Naive thymus-derived CD8-positive, alpha-beta T cell (primary cell): ENCODE results near the gene PSMD5. TPM values are rescaled to one million over a fixed set of nuclear protein-coding genes. Genes with fewer than 3 reads are reported as not detected.

ENCODE experiments used
- ATAC-seq, 2 donors: fragments of 150-1000 bp; cut with Tn5 transposase in 1 of 2; sonication (Bioruptor Pico), chemical (Tn5 transposase) in 1 of 2; 1 replicate in 1 of 2; 2 replicates in 1 of 2; pipeline ENCODE4 v1.10.0; 2021; ENCODE audit warnings: mild to moderate bottlenecking in 2 of 2, moderate library complexity in 2 of 2
- POLR2A ChIA-PET: fragments of 350-600 bp; sonication (Branson Sonifier 250); formaldehyde crosslinking; loops from one replicate; lab custom pipeline; 2021; ENCODE audit warnings: antibody characterized with exemption; lab: Charles Lee
- DNase-seq, 10 donors: peaks; one replicate each; pipeline versions ENCODE4 v3.0.0 to v3.0.0-alpha.2; 2020 to 2022
- H3K27ac Mint-ChIP-seq, 10 donors: one replicate each; pipeline ENCODE4 v1.8.0; 2020 to 2022; ENCODE audit warnings: mild to moderate bottlenecking in 10 of 10, mixed read lengths in 10 of 10, moderate library complexity in 4 of 10, inconsistent platforms in 1 of 10
- H3K27me3 Mint-ChIP-seq, 5 donors: one replicate each; pipeline ENCODE4 v1.8.0; 2021 to 2022; ENCODE audit warnings: mixed read lengths in 5 of 5
- H3K36me3 Mint-ChIP-seq, 3 donors: one replicate each; pipeline ENCODE4 v1.8.0; 2020 to 2022; ENCODE audit warnings: mixed read lengths in 3 of 3, mild to moderate bottlenecking in 2 of 3, inconsistent platforms in 1 of 3
- H3K4me1 Mint-ChIP-seq, 4 donors: one replicate each; pipeline ENCODE4 v1.8.0; 2021 to 2022; ENCODE audit warnings: mixed read lengths in 4 of 4
- H3K4me3 Mint-ChIP-seq, 10 donors: one replicate each; pipeline ENCODE4 v1.8.0; 2020 to 2022; ENCODE audit warnings: mild to moderate bottlenecking in 10 of 10, mixed read lengths in 10 of 10, moderate library complexity in 6 of 10, inconsistent platforms in 1 of 10
- H3K9me3 Mint-ChIP-seq, 9 donors: one replicate each; pipeline ENCODE4 v1.8.0; 2020 to 2022; ENCODE audit warnings: mixed read lengths in 9 of 9, mild to moderate bottlenecking in 3 of 9, inconsistent platforms in 1 of 9, moderate library complexity in 1 of 9
- polyA plus RNA-seq, 3 donors: library from polyadenylated mRNA; unstranded; fragments of 300-500 nt; fragmentation: Illumina TruSeq; gene quantifications; one replicate each; pipeline ENCODE4 v1.2.3, GENCODE V29; 2021
- total RNA-seq, 8 experiments: library from RNA in 2 of 8; stranded (reverse) in 2 of 8; gene quantifications; one replicate each; pipeline ENCODE4 v1.2.3 and lab custom pipeline; 2021 to 2026

Gene PSMD5
- total and polyA plus RNA-seq, 5 experiments from 2014 or later: 13.7 to 57.9 (median 23.4) TPM

DNA sequence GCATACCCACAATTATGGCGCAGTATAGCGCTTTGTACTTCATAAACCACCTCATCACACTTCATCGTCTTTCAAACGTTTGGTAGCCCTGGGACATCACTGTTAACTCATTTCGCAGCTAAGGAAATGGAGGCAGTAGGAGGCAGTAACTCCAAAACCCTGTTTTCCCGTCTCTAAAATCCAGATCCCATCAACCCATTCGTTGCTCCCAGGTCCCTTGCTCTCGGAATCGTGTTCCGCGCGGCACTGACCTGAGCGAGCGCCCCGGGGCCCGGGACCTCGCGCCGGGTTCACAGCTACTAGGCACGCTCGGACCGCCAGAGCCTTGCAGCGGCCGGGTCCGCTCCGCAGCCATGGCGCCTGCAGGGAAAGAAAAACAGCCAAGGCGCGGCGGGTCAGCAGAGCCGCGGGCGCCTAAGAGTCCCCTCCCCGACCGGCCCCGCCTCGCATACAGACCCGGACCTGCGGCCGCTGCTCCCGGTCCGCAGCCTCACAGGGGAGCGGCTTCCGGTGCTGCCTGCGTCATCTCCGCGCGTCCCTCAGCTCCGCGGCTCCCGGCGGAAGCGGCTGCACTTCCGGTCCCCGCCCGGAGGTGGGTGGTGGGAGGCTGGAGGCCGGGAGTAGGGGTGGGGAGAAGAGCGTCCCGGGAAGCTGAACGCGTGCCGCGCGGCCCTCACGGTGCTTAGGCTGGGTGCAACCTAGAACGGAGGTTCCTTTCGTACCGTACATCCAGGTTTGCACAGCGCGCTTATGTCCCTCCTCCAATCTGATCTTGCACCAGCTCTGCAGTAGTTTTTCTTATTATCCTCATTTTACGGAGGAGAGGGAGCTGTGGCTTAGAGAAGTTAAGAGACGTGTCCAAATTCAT is 49.6 kb downstream of the PSMD5 start, which contains the start of gene FBXW2:
Gene FBXW2 (minus strand): TSS at position 519 of the 868 bp plus-strand sequence. CDS start 5,158 bp downstream, outside the sequence.
- H3K27ac Mint-ChIP-seq: peak within 1 kb of the TSS; percentile 90 to 99 (median 97)
- peak within 1 kb of the TSS; percentile 82 to 98 (median 91) for H3K4me3 Mint-ChIP-seq
- H3K4me1 Mint-ChIP-seq: peaks cover 20 to 58% (median 56%) of the 10 kb centered on the region in 4 donors
- DNase-seq: peak; percentile 75 to 87 (median 80)
- H3K9me3 Mint-ChIP-seq: no peaks in the 10 kb centered on the region
- peaks cover 3 to 29% (median 5%) of the 10 kb centered on the region in 3 donors for H3K36me3 Mint-ChIP-seq
- no peaks in the 10 kb centered on the region for H3K27me3 Mint-ChIP-seq
- ATAC-seq: peak; percentile 81 to 84
- POLR2A ChIA-PET: interaction anchor here (0.8 to 2.1 kb wide), 31 partner anchors 9 to 409 kb away, joined by 3 to 27 read pairs (median 5); partner anchors contain the start of genes PHF19, PSMD5, RAB14 and TRAF1

DNA sequence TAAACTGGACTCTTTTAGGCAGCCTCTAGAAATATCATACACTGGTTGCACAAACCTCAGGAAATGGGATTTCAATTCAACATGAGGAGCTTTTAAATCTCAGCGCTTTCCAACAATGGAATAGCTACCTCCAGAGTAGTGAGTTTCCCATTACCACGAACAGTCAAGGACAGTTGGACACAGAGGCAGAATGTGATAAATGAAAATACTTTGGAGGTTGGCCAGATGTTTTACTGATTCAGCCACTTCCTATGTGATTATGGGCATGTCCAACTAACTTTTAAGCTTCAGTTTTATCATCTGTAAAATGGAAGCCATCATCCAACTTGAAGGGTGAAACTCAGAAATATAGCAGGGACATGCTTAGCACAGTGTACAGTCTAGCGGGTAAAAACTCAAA is 51.6 kb downstream of the PSMD5 start:
- H3K9me3 Mint-ChIP-seq: no peaks in the 10 kb centered on the region
- peak overlapping the region in 8 of 10 donors; percentile 26 to 98 (median 85) for H3K4me3 Mint-ChIP-seq
- H3K27ac Mint-ChIP-seq: peak overlapping the region in 9 of 10 donors; percentile 80 to 98 (median 90)
- ATAC-seq (no peak), DNase-seq (no peak)
- H3K4me1 Mint-ChIP-seq: peaks cover 26 to 74% (median 72%) of the 10 kb centered on the region in 4 donors
- POLR2A ChIA-PET: no interaction called here
- H3K36me3 Mint-ChIP-seq: peaks cover 6 to 47% (median 11%) of the 10 kb centered on the region in 3 donors
- H3K27me3 Mint-ChIP-seq: no peaks in the 10 kb centered on the region

DNA sequence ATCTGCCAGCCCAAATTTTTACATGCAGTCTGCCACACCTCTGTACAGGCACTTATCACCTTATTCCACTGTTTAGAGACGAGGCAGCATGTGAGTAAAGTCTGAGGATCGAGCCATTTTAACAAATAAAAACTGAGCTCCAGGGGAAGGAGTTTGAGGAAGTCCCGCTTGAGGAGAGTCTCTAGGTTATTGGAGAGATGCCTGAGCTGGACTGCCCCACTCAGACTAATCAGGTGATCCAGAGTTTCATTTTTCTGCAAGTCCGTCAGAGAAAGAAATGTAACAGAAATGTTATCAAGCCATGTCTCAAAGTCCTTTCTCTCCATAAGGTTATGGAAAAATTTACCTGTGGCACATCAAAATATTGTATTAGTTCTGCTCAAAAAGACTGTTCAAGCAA is 54.8 kb downstream of the PSMD5 start:
- POLR2A ChIA-PET: interaction anchor here (1.0 kb wide), 1 partner anchor 16 kb away, joined by 3 read pairs; no protein-coding TSS in a partner anchor
- H3K4me1 Mint-ChIP-seq: peaks cover 31 to 83% (median 78%) of the 10 kb centered on the region in 4 donors
- peaks cover 7 to 74% (median 16%) of the 10 kb centered on the region in 3 donors for H3K36me3 Mint-ChIP-seq
- ATAC-seq (no peak), DNase-seq (no peak)
- H3K27ac Mint-ChIP-seq: peak overlapping the region in 6 of 10 donors; percentile 7 to 83 (median 38)
- H3K4me3 Mint-ChIP-seq: peak overlapping the region in 8 of 10 donors; percentile 1 to 35 (median 16)
- no peaks in the 10 kb centered on the region for H3K9me3 Mint-ChIP-seq
- H3K27me3 Mint-ChIP-seq: no peaks in the 10 kb centered on the region

DNA sequence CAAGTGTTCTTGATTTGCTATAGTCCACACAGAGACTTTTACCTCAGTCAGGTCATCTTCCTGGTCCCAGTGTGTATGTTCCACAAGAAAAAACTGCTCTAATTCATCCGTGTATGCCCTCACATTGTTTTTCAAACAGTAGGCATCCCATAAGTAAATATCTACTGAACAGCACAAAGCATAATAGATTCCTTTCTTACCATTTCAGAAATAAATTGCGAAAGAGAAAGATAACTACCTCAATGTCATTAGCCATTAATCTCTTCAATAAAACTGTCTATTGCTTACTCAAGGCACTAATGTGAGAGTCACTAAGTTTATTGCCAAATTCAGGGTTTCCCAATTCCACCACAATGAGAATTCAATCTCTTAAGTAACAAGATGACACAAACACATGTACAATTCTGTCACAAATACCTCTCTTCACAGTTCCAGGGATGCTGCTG is 59.1 kb downstream of the PSMD5 start:
- no peak for DNase-seq
- POLR2A ChIA-PET: no interaction called here
- H3K4me3 Mint-ChIP-seq: peak overlapping the region in 1 of 10 donors; percentile 3

DNA sequence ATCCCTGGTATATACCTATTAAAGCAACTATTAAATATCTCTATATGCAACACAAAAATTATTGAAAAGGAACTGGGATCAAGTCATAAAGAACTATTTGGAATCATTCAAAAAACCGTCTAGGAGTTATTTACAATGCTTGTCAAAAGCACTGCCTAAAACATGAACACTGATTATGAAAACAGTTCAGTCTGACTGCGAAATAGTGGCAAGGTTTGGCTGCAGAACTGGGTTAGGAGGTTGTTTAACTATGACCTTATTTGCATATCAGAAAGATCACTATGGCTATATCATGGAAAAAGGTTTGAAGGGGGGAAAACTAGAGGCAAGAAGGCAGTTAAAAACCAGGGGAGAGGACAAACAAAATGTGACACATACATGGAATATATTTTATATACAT is 61.5 kb downstream of the PSMD5 start:
- no peak for DNase-seq
- Mint-ChIP-seq H3K4me3 (no peak overlapping the region), H3K27ac (peak overlapping the region in 2 of 10 donors; percentile 16 to 27), H3K27me3 (no peaks in the 10 kb centered on the region), H3K36me3 (peaks cover 2 to 83% (median 20%) of the 10 kb centered on the region in 3 donors), H3K9me3 (no peaks in the 10 kb centered on the region), H3K4me1 (peaks cover 22 to 48% (median 32%) of the 10 kb centered on the region in 4 donors)
- POLR2A ChIA-PET: interaction anchor here (1.6 kb wide), 1 partner anchor 12 kb away, joined by 8 read pairs; the partner anchor contains the start of gene FBXW2
- no peak for ATAC-seq

More for the DNA sequence above, 59.1 kb downstream of the PSMD5 start:
- ATAC-seq: no peak
- H3K36me3 Mint-ChIP-seq: peaks cover 7 to 81% (median 16%) of the 10 kb centered on the region in 3 donors
- H3K9me3 Mint-ChIP-seq: no peaks in the 10 kb centered on the region
- no peaks in the 10 kb centered on the region for H3K27me3 Mint-ChIP-seq
- H3K4me1 Mint-ChIP-seq: peaks cover 22 to 63% (median 52%) of the 10 kb centered on the region in 4 donors
- H3K27ac Mint-ChIP-seq: peak overlapping the region in 7 of 10 donors; percentile 5 to 79 (median 35)

DNA sequence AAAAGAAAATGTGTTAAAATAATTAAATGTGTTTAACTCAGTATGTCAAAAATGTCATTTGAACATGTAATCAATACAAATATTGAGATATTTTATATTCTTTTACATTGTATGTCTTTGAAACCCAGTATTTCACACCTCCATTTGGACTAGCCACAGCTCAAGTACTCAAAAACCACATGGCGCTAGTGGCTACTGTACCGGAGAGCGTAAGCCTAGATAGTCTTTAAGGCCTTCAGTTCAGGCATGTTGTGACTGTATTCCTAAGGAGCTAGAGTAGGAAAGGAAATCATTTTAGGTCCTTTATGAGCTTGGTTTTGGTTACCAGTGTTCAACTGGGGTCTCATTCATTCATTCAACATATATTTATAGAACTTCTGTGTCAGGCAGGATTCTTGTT is 62.4 kb downstream of the PSMD5 start:
- Mint-ChIP-seq H3K36me3 (peaks cover 0 to 84% (median 21%) of the 10 kb centered on the region in 3 donors), H3K9me3 (no peaks in the 10 kb centered on the region), H3K4me3 (no peak overlapping the region), H3K27me3 (no peaks in the 10 kb centered on the region), H3K4me1 (peaks cover 20 to 41% (median 25%) of the 10 kb centered on the region in 4 donors), H3K27ac (peak overlapping the region in 1 of 10 donors; percentile 5)
- no peak for ATAC-seq
- POLR2A ChIA-PET: interaction anchor here (0.7 to 1.6 kb wide), 2 partner anchors 13 to 48 kb away, joined by 3 to 8 read pairs; partner anchors contain the start of gene FBXW2
- DNase-seq: no peak

DNA sequence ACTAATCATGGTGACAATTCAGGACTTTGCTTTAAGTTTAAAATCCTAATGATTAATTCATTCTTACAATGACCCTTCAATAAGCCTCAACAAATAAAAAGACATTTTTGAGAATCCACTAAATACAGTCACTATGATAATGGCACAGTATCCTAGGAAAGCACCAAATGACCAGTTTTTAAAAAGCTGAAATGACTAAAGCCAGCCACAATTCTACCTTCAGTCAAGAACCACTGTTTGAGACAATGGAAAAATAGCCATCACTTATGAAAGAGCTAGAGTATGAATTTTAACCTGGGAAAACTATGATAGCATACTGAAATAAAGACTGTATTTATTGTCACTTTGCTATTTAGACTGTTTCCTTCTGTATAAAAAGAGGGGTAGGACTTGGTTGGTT is 63.5 kb downstream of the PSMD5 start:
- peaks cover 15 to 32% (median 19%) of the 10 kb centered on the region in 4 donors for H3K4me1 Mint-ChIP-seq
- no peak for DNase-seq
- peak overlapping the region in 1 of 10 donors; percentile 25 for H3K27ac Mint-ChIP-seq

DNA sequence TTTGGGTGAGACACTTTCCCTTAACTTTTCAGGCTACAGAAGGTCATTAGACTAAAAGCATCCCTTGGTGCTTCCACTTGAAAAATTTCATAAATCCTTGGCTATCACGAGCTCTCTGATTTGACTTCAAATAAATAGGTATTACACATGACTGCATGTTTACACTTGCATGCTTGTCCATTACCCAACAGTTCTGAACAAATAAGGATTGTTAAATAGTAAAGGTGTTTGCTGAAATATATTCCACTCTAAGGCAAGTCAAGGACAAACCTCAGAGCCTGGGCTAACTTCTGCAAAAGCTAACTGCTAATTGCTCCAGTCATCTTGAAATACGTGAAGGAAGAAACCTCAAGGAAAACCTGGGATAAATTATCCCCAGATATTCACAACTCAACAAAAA is 64.0 kb downstream of the PSMD5 start:
- Mint-ChIP-seq H3K36me3 (peaks cover 0 to 85% (median 18%) of the 10 kb centered on the region in 3 donors), H3K4me1 (peaks cover 10 to 28% (median 14%) of the 10 kb centered on the region in 4 donors), H3K4me3 (no peak overlapping the region), H3K9me3 (no peaks in the 10 kb centered on the region), H3K27me3 (no peaks in the 10 kb centered on the region), H3K27ac (no peak overlapping the region)
- ATAC-seq (no peak), DNase-seq (no peak)
- POLR2A ChIA-PET: no interaction called here

More for the DNA sequence above, 63.5 kb downstream of the PSMD5 start:
- no peaks in the 10 kb centered on the region for H3K9me3 Mint-ChIP-seq
- peaks cover 0 to 85% (median 20%) of the 10 kb centered on the region in 3 donors for H3K36me3 Mint-ChIP-seq
- H3K27me3 Mint-ChIP-seq: no peaks in the 10 kb centered on the region
- ATAC-seq: no peak
- POLR2A ChIA-PET: no interaction called here
- H3K4me3 Mint-ChIP-seq: no peak overlapping the region

DNA sequence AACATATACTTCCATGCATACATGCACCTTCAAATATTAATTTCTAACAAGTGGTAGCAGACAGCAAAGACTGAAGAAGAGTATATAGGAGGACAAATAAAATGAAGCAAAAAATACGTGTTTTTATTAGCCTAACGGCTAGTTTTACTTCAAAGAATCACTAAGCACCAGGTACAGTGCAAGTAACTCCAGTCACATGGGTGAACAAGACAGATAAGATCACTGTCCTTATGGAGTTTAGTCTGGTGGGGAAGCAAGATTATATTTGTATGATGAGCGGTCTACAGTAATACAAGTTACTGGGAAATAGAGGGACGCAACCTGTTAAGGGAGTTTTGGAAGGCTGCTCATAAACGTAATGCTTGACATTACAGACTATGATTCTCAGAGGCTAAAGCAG is 65.5 kb downstream of the PSMD5 start:
- Mint-ChIP-seq H3K9me3 (no peaks in the 10 kb centered on the region), H3K4me1 (peaks cover 6 to 19% (median 12%) of the 10 kb centered on the region in 4 donors), H3K27me3 (no peaks in the 10 kb centered on the region), H3K36me3 (peaks cover 0 to 91% (median 14%) of the 10 kb centered on the region in 3 donors), H3K4me3 (no peak overlapping the region), H3K27ac (peak overlapping the region in 1 of 10 donors; percentile 68)
- POLR2A ChIA-PET: no interaction called here
- DNase-seq: no peak
- no peak for ATAC-seq

DNA sequence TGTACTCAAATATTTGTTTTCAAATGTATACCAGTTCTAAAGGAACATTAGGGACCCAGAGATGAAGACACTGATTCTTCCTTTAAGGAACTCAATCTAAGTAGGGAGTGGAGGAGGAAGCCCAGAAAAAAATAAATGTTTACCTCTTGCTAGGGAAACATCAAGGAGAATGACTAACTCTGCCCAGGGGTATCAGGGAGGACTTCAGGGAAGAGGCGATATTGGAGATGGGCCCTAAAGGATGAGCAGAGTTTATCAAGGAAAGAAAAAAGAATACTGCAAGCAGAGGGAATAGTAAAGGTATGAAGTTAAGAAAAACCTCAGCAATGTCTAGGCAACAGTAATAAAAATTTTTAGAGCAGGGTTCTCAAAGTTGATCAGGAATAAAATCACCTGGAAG is 65.9 kb downstream of the PSMD5 start:
- POLR2A ChIA-PET: interaction anchor here (1.2 kb wide), 1 partner anchor 16 kb away, joined by 3 read pairs; the partner anchor contains the start of gene FBXW2
- peak overlapping the region in 5 of 10 donors; percentile 24 to 68 (median 37) for H3K27ac Mint-ChIP-seq

DNA sequence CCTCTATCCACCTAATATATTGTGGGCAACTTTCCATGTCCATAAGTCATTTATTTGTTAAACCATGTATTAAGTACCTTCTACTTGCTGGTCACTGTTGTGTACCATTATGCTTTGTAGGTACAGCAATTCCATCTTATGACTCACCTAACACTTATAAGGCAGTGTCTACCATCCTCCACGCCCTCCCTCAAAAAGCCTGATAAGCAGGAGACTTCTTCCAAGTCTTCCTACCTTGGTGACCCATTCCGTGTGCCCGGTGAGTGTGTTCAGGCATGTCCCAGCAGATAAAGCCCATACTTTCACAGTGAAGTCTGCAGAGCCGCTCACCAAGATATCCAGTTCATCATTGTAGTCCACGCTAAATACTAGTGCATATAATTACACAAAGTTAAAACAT is 66.9 kb downstream of the PSMD5 start:
- peaks cover 0 to 14% (median 9%) of the 10 kb centered on the region in 4 donors for H3K4me1 Mint-ChIP-seq
- peak overlapping the region in 3 of 10 donors; percentile 4 to 48 (median 27) for H3K27ac Mint-ChIP-seq
- peaks cover 0 to 95% (median 21%) of the 10 kb centered on the region in 3 donors for H3K36me3 Mint-ChIP-seq
- DNase-seq (no peak), ATAC-seq (no peak)
- H3K4me3 Mint-ChIP-seq: no peak overlapping the region
- H3K27me3 Mint-ChIP-seq: no peaks in the 10 kb centered on the region
- no peaks in the 10 kb centered on the region for H3K9me3 Mint-ChIP-seq
- POLR2A ChIA-PET: interaction anchor here (1.2 kb wide), 1 partner anchor 17 kb away, joined by 3 read pairs; the partner anchor contains the start of gene FBXW2

More for the DNA sequence above, 65.9 kb downstream of the PSMD5 start:
- Mint-ChIP-seq H3K9me3 (no peaks in the 10 kb centered on the region), H3K36me3 (peaks cover 0 to 92% (median 14%) of the 10 kb centered on the region in 3 donors), H3K4me1 (peaks cover 6 to 17% (median 12%) of the 10 kb centered on the region in 4 donors), H3K27me3 (no peaks in the 10 kb centered on the region), H3K4me3 (no peak overlapping the region)
- DNase-seq: no peak
- ATAC-seq: no peak

DNA sequence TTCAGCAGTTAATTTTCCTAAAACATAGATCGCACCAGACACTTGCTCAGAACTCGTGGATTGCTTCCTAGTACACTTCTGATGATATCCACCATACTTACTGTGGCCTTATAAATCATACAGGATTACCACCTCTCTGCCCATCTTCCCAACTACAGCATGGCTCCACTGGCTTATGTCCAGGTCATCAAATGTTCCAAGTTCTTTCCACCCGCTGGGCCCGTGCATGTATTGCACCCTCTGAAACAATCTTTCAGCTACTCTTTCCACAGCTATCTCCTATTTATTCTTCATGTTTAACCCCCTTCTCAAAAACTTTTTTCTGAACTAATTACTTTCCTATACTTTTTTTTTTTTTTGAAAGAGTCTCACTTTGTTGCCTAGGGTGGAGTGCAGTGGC is 68.0 kb downstream of the PSMD5 start:
- H3K27me3 Mint-ChIP-seq: no peaks in the 10 kb centered on the region
- ATAC-seq (no peak), DNase-seq (no peak)
- H3K27ac Mint-ChIP-seq: peak overlapping the region in 6 of 10 donors; percentile 24 to 71 (median 58)
- POLR2A ChIA-PET: interaction anchor here (0.7 kb wide), 1 partner anchor 17 kb away, joined by 4 read pairs; no protein-coding TSS in a partner anchor
- H3K36me3 Mint-ChIP-seq: peaks cover 0 to 99% (median 24%) of the 10 kb centered on the region in 3 donors
- peaks cover 0 to 9% (median 6%) of the 10 kb centered on the region in 4 donors for H3K4me1 Mint-ChIP-seq
- H3K4me3 Mint-ChIP-seq: no peak overlapping the region
- no peaks in the 10 kb centered on the region for H3K9me3 Mint-ChIP-seq
